Prostate gland (tissue), 2 donors: Measurements from ENCODE around the gene PCDHA1.

Experiments used
- POLR2A ChIP-seq: fragments of 450-650 bp; IDR thresholded peaks from one replicate; pipeline ENCODE4 v1.6.1; 2016; ENCODE audit warnings: antibody characterized with exemption, mild to moderate bottlenecking
- TF ChIP-seq, protein P1 (sequence below), 4 experiments: fragments of 200-600 bp in 2 of 4; fragments of 450-650 bp in 2 of 4; sonication (generic) in 2 of 4; IDR thresholded peaks; 1 replicate in 3 of 4; 2 replicates in 1 of 4; pipeline ENCODE4 v1.5.1; 2016 to 2019; ENCODE audit warnings: antibody characterized with exemption in 4 of 4, mild to moderate bottlenecking in 2 of 4, moderate library complexity in 2 of 4

DNA sequence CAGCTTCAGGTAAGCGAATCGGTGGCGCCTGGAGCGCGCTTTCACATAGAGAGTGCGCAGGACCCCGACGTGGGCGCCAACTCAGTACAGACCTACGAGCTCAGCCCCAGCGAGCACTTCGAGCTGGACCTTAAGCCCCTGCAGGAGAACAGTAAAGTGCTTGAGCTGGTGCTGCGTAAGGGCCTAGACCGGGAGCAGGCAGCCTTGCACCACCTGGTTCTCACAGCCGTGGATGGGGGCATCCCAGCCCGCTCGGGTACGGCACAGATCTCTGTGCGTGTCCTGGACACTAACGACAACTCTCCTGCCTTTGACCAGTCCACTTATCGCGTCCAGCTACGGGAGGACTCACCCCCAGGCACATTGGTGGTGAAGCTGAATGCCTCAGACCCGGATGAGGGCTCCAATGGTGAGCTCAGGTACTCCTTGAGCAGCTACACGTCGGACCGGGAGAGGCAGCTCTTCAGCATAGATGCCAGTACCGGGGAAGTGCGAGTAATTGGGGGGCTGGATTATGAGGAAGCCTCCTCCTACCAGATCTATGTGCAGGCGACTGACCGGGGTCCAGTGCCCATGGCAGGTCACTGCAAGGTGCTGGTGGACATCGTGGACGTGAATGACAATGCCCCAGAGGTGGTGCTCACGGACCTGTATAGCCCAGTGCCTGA is 181.4 kb downstream of the PCDHA1 start:
- TF ChIP-seq, protein P1, sequence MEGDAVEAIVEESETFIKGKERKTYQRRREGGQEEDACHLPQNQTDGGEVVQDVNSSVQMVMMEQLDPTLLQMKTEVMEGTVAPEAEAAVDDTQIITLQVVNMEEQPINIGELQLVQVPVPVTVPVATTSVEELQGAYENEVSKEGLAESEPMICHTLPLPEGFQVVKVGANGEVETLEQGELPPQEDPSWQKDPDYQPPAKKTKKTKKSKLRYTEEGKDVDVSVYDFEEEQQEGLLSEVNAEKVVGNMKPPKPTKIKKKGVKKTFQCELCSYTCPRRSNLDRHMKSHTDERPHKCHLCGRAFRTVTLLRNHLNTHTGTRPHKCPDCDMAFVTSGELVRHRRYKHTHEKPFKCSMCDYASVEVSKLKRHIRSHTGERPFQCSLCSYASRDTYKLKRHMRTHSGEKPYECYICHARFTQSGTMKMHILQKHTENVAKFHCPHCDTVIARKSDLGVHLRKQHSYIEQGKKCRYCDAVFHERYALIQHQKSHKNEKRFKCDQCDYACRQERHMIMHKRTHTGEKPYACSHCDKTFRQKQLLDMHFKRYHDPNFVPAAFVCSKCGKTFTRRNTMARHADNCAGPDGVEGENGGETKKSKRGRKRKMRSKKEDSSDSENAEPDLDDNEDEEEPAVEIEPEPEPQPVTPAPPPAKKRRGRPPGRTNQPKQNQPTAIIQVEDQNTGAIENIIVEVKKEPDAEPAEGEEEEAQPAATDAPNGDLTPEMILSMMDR (IDR thresholded peaks at IDR 0.05), result no peak
- no peak for TF ChIP-seq POLR2A
